Transverse colon (tissue), 4 donors: ENCODE measurements around the gene TWF2. TPM values are rescaled to one million over a fixed set of nuclear protein-coding genes. Genes with fewer than 3 reads are reported as not detected.

Source experiments
- DNase-seq: peaks from one replicate; pipeline ENCODE4 v3.0.0-alpha.2; 2019
- H3K27ac ChIP-seq, 4 donors: fragments of 200-600 bp; sonication (generic); 2 replicates each; pipeline ENCODE4 v1.5.1; 2016 to 2018; ENCODE audit warnings: inconsistent platforms in 4 of 4
- H3K27me3 ChIP-seq: fragments of 200-600 bp; sonication (generic); 2 replicates; pipeline ENCODE4 v1.5.1; 2017; ENCODE audit warnings: inconsistent platforms
- H3K36me3 ChIP-seq, 4 donors: fragments of 200-600 bp; sonication (generic); 2 replicates each; pipeline ENCODE4 v1.5.1; 2017 to 2019; ENCODE audit warnings: inconsistent platforms in 4 of 4
- H3K4me1 ChIP-seq, 4 donors: fragments of 200-600 bp; sonication (generic); 2 replicates each; pipeline ENCODE4 v1.5.1; 2017 to 2020; ENCODE audit warnings: inconsistent platforms in 4 of 4
- H3K4me3 ChIP-seq, 4 donors: fragments of 200-600 bp; sonication (generic); 1 replicate in 1 of 4; 2 replicates in 3 of 4; pipeline versions ENCODE4 v1.5.1 to v1.6.1; 2017 to 2019; ENCODE audit warnings: inconsistent platforms in 4 of 4
- H3K9me3 ChIP-seq, 2 donors: fragments of 200-600 bp; sonication (generic); 2 replicates each; pipeline ENCODE4 v1.5.1; 2017 to 2019; ENCODE audit warnings: inconsistent platforms in 2 of 2
- CTCF ChIP-seq, 5 experiments: fragments of 200-600 bp in 3 of 5; fragments of 450-650 bp in 2 of 5; sonication (generic) in 3 of 5; IDR thresholded peaks; 1 replicate in 2 of 5; 2 replicates in 3 of 5; pipeline ENCODE4 v1.5.1; 2016 to 2017; ENCODE audit warnings: antibody characterized with exemption in 5 of 5, inconsistent platforms in 3 of 5, mild to moderate bottlenecking in 2 of 5, moderate library complexity in 1 of 5
- EP300 ChIP-seq: sonication (generic); formaldehyde crosslinking; IDR thresholded peaks from one replicate; pipeline ENCODE4 v1.6.1; 2017; ENCODE audit warnings: antibody characterized with exemption, low read depth
- POLR2A ChIP-seq: fragments of 450-650 bp; IDR thresholded peaks from one replicate; pipeline ENCODE4 v1.6.1; 2016; ENCODE audit warnings: antibody characterized with exemption, mild to moderate bottlenecking, moderate library complexity
- POLR2AphosphoS5 ChIP-seq, 3 donors: sonication (generic); formaldehyde crosslinking; IDR thresholded peaks; one replicate each; pipeline ENCODE4 v1.6.1; 2016; ENCODE audit warnings: antibody characterized with exemption in 3 of 3
- WGBS, 2 donors: methylation state at CpG; one replicate each; pipeline ENCODE4 v1.1.5; 2018; ENCODE audit warnings: low coverage in 1 of 2; 5-methylcytosine and 5-hydroxymethylcytosine counted together
- in situ Hi-C, 4 donors: fragments of 200-750 bp; cut with MboI; loops; one replicate each; pipeline versions ENCODE4 v1.15.0 to v1.15.1; 2017; ENCODE audit warnings: low sequenced_read_pairs in 3 of 4, low pct_ligation_motif_present in 1 of 4, low pct_unique_long_range_greater_than_20kb in 1 of 4
- intact Hi-C: fragments of 100-400 bp; cut with DNase I; formaldehyde crosslinking; loops from one replicate; pipeline ENCODE4 v1.15.1; 2023; ENCODE audit warnings: low total_unique reads
- total RNA-seq, 4 donors: library from RNA; depleted of rRNA; stranded (reverse); fragments of >200 nt; gene quantifications; one replicate each; pipeline ENCODE4 v1.1.0, GENCODE V29; 2016

The TWF2 gene
- total RNA-seq, 4 donors from 2014 or later = 29.9 to 82.7 (median 61.0) TPM

- Histone ChIP-seq H3K36me3 (peaks cover 0 to 12% (median 1%) of the 10 kb centered on the region in 4 donors), H3K4me3 (no peak overlapping the region), H3K27ac (no peak overlapping the region), H3K27me3 (no peaks in the 10 kb centered on the region), H3K9me3 (no peaks in the 10 kb centered on the region), H3K4me1 (peaks cover 23 to 31% (median 25%) of the 10 kb centered on the region in 4 donors)
- intact Hi-C loops = no loop called here
- in situ Hi-C loops = loop anchor here (5.0 to 25.0 kb wide), 4 partner anchors 50 to 108 kb away; partner anchors contain the start of gene GLYCTK (in 2 of the 4)
- no peak for DNase-seq
- 85 to 100% methylated on average over 1 to 14 of the region's 15 CpGs for WGBS, 2 donors
- TF ChIP-seq EP300 = no peak
- TF ChIP-seq CTCF (IDR thresholded peaks at IDR 0.05) = no peak
- TF ChIP-seq POLR2AphosphoS5 (IDR thresholded peaks at IDR 0.05) = no peak
- no peak for TF ChIP-seq POLR2A
These were observed 4.2 kb downstream of the TWF2 start for GRCh38 chr3:52234516-52235447.

- H3K4me3 ChIP-seq = no peak overlapping the region
- no peak overlapping the region for H3K27ac ChIP-seq
- WGBS, 2 donors = 80% methylated on average over 3 of the region's 3 CpGs; no CpG with 5 or more reads in 1 of the 2 donors
- peaks cover 0 to 18% (median 5%) of the 10 kb centered on the region in 4 donors for H3K36me3 ChIP-seq
- peaks cover 21 to 27% (median 23%) of the 10 kb centered on the region in 4 donors for H3K4me1 ChIP-seq
- no peaks in the 10 kb centered on the region for H3K9me3 ChIP-seq
- TF ChIP-seq POLR2AphosphoS5 (IDR thresholded peaks at IDR 0.05) (no peak), CTCF (IDR thresholded peaks at IDR 0.05) (no peak), POLR2A (no peak), EP300 (no peak)
- DNase-seq = no peak
- intact Hi-C loops (no loop called here), in situ Hi-C loops (loop anchor here (5.0 to 25.0 kb wide), 4 partner anchors 51 to 108 kb away; partner anchors contain the start of gene GLYCTK (in 2 of the 4))
- no peaks in the 10 kb centered on the region for H3K27me3 ChIP-seq
These were observed 5.0 kb downstream of the TWF2 start for GRCh38 chr3:52233968-52234367.

- 93% methylated on average over 5 of the region's 5 CpGs; no CpG with 5 or more reads in 1 of the 2 donors for WGBS, 2 donors
- intact Hi-C loops (no loop called here), in situ Hi-C loops (loop anchor here (5.0 to 25.0 kb wide), 4 partner anchors 52 to 109 kb away; partner anchors contain the start of gene GLYCTK (in 2 of the 4))
- H3K27me3 ChIP-seq = no peaks in the 10 kb centered on the region
- no peak for DNase-seq
- no peaks in the 10 kb centered on the region for H3K9me3 ChIP-seq
- no peak overlapping the region for H3K4me3 ChIP-seq
- peaks cover 0 to 23% (median 7%) of the 10 kb centered on the region in 4 donors for H3K36me3 ChIP-seq
- H3K4me1 ChIP-seq = peaks cover 19 to 24% (median 20%) of the 10 kb centered on the region in 4 donors
- no peak overlapping the region for H3K27ac ChIP-seq
- no peak for TF ChIP-seq EP300
These were observed 5.8 kb downstream of the TWF2 start for GRCh38 chr3:52233108-52233591.

- no peaks in the 10 kb centered on the region for H3K9me3 ChIP-seq
- no peak for TF ChIP-seq EP300
- no peak for TF ChIP-seq CTCF (IDR thresholded peaks at IDR 0.05)
- TF ChIP-seq POLR2AphosphoS5 (IDR thresholded peaks at IDR 0.05) = no peak
- TF ChIP-seq POLR2A = no peak
- no peak overlapping the region for H3K4me3 ChIP-seq
- intact Hi-C loops (no loop called here), in situ Hi-C loops (loop anchor here (5.0 to 25.0 kb wide), 4 partner anchors 52 to 110 kb away; partner anchors contain the start of gene GLYCTK (in 2 of the 4))
- no peak overlapping the region for H3K27ac ChIP-seq
- H3K4me1 ChIP-seq = peaks cover 12 to 17% (median 14%) of the 10 kb centered on the region in 4 donors
- H3K27me3 ChIP-seq = no peaks in the 10 kb centered on the region
- no peak for DNase-seq
- H3K36me3 ChIP-seq = peaks cover 0 to 23% (median 7%) of the 10 kb centered on the region in 4 donors
- 85% methylated on average over 28 of the region's 28 CpGs; no CpG with 5 or more reads in 1 of the 2 donors for WGBS, 2 donors
These were observed 6.5 kb downstream of the TWF2 start for GRCh38 chr3:52232279-52233107.
